Measurements from ENCODE around the gene SP140.
"Not testable (repeated sequence)": the region's sequence is repeated elsewhere in the genome, so short reads cannot be mapped to it uniquely, and the experiment has no call there.

The SP140 gene

GRCh38 chr2:230225486-230225885, at the start of gene SP140:
SP140 (plus strand) TSS chr2:230225736; CDS start chr2:230225845, 109 bp downstream.
- DNase-seq, result peak in 11 of 58 donors; percentile 0 to 14 (median 3)

- DNase-seq, result no peak
Measured at GRCh38 chr2:230176996-230177395, 48.5 kb upstream of the SP140 start.

GRCh38 chr2:230178546-230179485, 46.7 kb upstream of the SP140 start:
- DNase-seq, result no peak

GRCh38 chr2:230179907-230180306, 45.6 kb upstream of the SP140 start:
- no peak for DNase-seq

- no peak for DNase-seq
Measured at GRCh38 chr2:230181195-230181594, 44.3 kb upstream of the SP140 start.

GRCh38 chr2:230184727-230185578, 40.6 kb upstream of the SP140 start:
- no peak for DNase-seq

- no peak for DNase-seq
Measured at GRCh38 chr2:230202430-230203109, 23.0 kb upstream of the SP140 start.

GRCh38 chr2:230203110-230203676, 22.3 kb upstream of the SP140 start:
- no peak for DNase-seq

- no peak for DNase-seq
Measured at GRCh38 chr2:230205034-230205433, 20.5 kb upstream of the SP140 start.

- DNase-seq, result no peak
Measured at GRCh38 chr2:230205721-230206120, 19.8 kb upstream of the SP140 start.

GRCh38 chr2:230208576-230208975, 17.0 kb upstream of the SP140 start:
- no peak for DNase-seq

GRCh38 chr2:230209422-230210051, 16.0 kb upstream of the SP140 start:
- no peak for DNase-seq

GRCh38 chr2:230216489-230216888, 9.0 kb upstream of the SP140 start:
- DNase-seq, result no peak

- no peak for DNase-seq
Measured at GRCh38 chr2:230217424-230217823, 8.1 kb upstream of the SP140 start.

- peak in 1 of 58 donors; percentile 9 for DNase-seq
Measured at GRCh38 chr2:230218421-230218820, 7.1 kb upstream of the SP140 start.

GRCh38 chr2:230219419-230220331, 5.9 kb upstream of the SP140 start, which contains the start of gene SP110:
SP110 (minus strand) TSS chr2:230219984; CDS start chr2:230216927, 3,057 bp downstream.
- DNase-seq, result peak in 55 of 58 donors; percentile 7 to 77 (median 42)

- no peak for DNase-seq
Measured at GRCh38 chr2:230220347-230220969, 5.1 kb upstream of the SP140 start.

GRCh38 chr2:230221493-230221892, 4.0 kb upstream of the SP140 start:
- no peak for DNase-seq

GRCh38 chr2:230222829-230223228, 2.7 kb upstream of the SP140 start:
- not testable (repeated sequence) for DNase-seq

Data from anterior cingulate cortex (tissue), 58 donors.